Body of pancreas (tissue), 4 donors: ENCODE measurements around the gene PRR14L.

ENCODE experiments used
- CTCF ChIP-seq, 7 experiments: fragments of 450-650 bp in 4 of 7; fragments of 200-600 bp in 3 of 7; sonication (generic) in 3 of 7; IDR thresholded peaks; one replicate each; pipeline ENCODE4 v1.5.1; 2016 to 2019; ENCODE audit warnings: antibody characterized with exemption in 7 of 7
- POLR2A ChIP-seq, 3 donors: fragments of 450-650 bp; IDR thresholded peaks; one replicate each; pipeline ENCODE4 v1.6.1; 2016; ENCODE audit warnings: antibody characterized with exemption in 3 of 3, mild to moderate bottlenecking in 2 of 3

- TF ChIP-seq CTCF (IDR thresholded peaks at IDR 0.05) (no peak), POLR2A (IDR thresholded peaks at IDR 0.05) (no peak)
Measured at GRCh38 chr22:31776231-31776630, 26.3 kb upstream of the PRR14L start.
